ENCODE results near the gene NAPSA.

DNA sequence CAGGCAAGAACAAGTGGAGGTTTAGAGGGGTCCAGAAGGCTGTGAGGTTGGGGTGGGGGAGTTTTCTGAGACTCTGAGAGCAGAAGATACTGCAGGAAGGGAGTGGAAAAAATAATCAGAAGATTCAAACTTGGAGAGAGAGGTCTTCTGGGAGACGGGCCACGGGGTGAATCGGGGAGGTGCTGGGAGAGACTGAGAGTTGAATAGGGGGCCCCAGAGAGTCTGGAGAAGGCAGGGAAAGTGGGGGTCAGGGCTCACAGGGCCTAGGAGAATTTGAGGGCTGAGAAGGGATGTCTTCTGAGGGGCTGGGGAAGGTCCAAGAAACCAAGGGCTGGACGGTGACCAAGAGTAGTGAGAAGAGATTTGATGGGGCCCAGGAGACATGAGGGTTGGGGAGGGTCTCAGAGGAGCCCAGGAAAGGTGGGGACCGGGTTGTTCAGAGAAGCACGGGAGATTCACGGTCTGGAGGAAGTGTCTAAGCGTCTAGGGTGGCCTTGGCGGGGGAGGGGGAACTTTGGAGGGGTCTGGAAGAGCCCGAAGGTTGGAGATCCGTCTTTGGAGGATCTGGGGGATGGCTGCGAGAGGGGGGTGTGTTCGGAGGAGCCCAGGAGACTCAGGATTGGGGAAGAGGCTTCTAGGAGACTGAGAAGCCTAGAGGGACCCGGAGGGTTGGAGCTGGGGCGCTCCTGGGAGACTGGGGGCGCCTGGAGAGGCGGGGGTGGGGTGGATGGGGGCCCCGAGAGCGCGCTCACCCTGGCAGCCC lies 37.8 kb downstream of the NAPSA start:
- TF ChIP-seq, protein P1, sequence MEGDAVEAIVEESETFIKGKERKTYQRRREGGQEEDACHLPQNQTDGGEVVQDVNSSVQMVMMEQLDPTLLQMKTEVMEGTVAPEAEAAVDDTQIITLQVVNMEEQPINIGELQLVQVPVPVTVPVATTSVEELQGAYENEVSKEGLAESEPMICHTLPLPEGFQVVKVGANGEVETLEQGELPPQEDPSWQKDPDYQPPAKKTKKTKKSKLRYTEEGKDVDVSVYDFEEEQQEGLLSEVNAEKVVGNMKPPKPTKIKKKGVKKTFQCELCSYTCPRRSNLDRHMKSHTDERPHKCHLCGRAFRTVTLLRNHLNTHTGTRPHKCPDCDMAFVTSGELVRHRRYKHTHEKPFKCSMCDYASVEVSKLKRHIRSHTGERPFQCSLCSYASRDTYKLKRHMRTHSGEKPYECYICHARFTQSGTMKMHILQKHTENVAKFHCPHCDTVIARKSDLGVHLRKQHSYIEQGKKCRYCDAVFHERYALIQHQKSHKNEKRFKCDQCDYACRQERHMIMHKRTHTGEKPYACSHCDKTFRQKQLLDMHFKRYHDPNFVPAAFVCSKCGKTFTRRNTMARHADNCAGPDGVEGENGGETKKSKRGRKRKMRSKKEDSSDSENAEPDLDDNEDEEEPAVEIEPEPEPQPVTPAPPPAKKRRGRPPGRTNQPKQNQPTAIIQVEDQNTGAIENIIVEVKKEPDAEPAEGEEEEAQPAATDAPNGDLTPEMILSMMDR (IDR thresholded peaks at IDR 0.05; ENCODE audit: low read length): no peak
- no peak for TF ChIP-seq EZH2phosphoT487 (IDR thresholded peaks at IDR 0.05; ENCODE audit: low read length)
- no peak for TF ChIP-seq EZH2 (optimal IDR thresholded peaks at IDR 0.05; ENCODE audit: low read depth, low read length)

Data from MM.1S (cell line).